RKO (cell line): ENCODE results near the gene DOK4.
A peak's percentile ranks its signal among the peaks of the same experiment; 100 is the strongest.

Source experiments
- DNase-seq: peaks from one replicate; pipeline ENCODE4 v3.0.0-alpha.2; 2016; ENCODE audit warnings: low spot score

The DOK4 gene

GRCh38 chr16:57519796-57520360 is 33.6 kb upstream of the DOK4 start:
- DNase-seq = peak; percentile 61

DNA sequence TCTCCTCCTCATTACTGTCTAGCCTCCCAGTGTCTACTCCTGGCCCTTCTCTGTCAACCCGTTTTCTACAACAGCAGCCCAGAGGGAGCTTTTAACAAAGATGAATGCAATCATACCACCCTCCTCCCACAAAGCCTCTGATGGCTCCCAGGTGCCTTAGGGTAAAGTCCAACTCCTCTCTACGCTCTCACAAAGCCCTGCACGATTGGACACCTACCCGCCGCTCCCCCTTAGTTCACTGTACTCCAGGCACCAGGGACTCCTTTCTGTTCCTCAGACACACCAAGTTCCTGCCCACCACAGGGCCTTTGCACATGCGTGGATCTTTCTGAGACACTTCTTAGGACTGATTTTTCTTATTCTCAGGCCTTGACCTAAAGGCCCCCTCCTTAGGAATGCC is 32.6 kb upstream of the DOK4 start:
- DNase-seq = no peak

- no peak for DNase-seq
Measured at GRCh38 chr16:57518520-57518919, 32.2 kb upstream of the DOK4 start.

GRCh38 chr16:57517397-57518367 is 31.4 kb upstream of the DOK4 start:
- no peak for DNase-seq

GRCh38 chr16:57516773-57517172 is 30.5 kb upstream of the DOK4 start:
- DNase-seq = no peak

DNA sequence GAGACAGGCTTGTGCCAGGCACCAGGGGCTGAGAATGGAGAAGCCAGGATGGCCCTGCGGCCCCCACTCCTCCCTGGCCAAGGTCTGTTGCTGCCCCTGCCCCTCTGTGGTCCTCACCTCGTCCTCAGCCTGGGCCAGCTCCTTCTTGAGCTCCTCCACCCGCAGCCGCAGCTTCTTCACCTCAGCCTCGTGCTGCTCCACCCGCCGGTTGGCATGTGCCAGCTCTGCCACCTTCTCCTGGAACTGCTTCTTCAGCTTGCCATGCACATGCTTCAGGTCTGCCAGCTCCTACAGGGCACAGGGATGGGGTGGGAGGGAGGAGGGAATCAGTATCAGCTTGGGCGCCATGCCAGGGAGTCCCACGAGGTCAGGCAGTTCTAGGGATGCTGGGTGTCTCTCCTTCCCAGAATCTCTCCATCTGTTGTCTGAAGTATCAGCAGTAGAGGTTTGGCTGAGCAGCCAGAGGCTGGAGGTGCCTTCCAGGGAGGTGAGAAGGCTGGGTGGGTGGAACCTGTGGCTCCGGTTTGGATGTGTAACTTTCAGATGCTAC is 30.0 kb upstream of the DOK4 start:
- DNase-seq = no peak

DNA sequence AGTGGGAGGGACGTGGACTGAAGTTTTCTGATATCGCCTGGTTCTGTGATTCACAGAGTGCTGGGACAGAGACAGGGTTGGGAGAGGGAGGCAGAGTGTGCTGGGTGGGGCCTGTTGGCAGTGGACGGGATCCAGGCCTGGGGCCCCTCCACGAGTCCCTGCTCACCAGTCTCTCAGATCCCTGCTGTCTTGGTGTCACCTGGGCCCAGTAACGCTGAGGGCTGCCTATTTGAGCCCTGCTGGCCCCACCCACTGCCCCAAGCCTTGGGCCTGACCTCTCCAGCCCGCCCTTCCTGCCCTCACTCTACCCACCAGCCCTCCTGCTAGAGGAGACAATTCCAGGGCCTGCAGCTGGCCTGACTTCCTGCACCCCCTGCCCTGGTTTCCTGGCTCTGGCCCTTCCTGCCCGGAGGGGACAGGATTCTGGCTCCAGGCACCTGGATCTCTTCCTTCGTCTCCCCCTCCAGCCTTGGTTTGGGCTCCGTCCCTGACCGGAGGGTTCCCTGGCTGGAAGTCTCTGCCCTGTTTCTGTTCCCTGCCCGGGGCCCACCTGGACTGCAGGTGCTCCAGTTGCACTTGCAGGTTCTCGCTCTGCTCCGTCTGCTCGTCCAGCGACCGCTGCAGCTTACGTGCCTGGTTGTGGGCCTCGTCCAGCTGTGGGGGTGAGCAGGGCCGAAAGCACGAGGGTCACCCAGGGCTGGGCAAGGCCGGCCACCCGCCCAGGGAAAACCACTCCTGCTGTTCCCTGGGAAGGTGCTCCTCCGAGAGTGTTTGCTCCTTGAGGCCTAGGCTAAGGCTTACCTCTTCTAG is 28.7 kb upstream of the DOK4 start:
- no peak for DNase-seq

DNA sequence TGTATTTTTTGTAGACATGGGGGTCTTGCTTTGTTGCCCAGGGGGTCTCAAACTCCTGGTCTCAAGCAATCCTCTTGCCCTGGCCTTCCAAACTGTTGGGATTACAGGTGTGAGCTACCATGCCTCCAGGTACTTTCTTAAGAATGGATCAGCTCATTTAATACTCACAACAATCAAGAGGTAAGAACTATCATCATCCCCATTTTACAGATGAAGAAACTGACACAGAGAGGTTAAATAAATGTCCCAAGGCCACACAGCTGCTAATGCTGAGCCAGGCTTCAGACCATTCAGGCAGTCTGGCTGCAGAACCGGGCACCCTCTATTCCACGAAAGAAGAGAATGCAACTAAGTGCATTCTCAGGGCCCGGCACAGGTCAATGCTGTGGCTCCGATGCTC is 28.1 kb upstream of the DOK4 start:
- no peak for DNase-seq

DNA sequence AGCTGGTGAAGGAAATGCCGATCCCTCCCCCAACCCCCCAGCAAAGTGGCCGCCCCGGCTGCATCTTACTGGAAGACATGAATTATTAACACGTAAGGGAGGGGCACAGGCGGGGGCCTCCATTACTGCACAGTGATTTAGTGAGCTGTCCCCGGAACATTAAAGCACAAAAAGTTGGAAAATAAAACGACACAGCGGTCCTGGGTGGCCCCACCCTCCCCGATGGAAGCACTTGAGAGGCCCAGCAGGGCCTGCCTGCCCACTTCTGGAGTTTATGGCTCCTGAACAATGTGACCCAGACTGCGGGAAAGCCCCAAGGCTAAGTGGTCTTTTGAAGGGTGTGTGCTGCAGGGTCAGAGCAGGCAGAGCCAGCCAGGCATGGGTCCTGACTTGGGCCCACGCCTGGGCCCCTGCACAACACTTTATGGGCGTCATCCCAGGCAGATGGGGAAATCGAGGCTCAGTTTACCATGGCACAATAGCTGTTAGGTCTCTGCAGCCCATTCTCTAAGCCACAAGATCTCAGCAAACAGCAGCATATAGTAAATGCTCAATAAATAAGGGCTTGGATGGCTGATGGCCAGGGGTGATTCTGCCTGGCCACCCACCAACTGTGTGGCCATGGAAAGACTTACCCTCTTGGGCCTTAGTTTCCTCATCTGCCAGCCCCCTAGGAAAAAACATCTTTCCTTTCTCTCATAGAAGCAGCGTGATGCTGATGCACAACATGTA is 27.2 kb upstream of the DOK4 start:
- no peak for DNase-seq

DNA sequence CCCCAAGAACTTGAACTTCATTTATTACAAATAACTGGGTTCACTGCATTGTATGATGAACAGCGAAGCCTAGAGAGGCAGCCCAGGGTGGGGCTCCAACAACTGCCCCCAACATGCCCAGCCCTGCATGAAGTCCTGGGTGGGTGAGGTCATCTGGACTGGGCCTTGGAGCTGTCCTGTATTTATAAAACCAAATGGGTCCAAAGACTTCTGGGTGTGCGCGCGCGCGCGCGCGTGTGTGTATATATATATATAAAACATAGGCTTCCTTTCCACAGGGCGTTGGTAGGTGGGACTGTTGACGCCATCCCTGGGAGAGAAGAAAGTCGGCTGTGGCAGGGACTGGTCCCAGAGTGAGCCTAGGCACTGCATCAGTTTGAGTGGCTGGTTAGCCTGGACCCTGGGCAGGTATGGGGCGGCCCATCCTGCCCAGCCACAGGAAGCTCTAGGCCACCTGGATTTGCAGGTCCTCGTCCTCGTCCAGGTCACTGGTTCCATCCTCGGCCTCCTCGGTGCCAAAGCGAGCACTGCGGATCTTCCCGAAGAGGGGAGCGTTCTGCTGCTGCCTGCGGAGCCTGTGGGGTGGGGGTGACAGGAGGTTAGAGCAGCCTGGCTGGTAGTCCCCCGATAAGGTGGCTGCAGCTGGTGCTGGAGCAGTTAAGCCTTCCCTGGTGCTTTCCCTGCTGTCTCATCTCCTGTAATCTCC is 26.2 kb upstream of the DOK4 start:
- no peak for DNase-seq

DNA sequence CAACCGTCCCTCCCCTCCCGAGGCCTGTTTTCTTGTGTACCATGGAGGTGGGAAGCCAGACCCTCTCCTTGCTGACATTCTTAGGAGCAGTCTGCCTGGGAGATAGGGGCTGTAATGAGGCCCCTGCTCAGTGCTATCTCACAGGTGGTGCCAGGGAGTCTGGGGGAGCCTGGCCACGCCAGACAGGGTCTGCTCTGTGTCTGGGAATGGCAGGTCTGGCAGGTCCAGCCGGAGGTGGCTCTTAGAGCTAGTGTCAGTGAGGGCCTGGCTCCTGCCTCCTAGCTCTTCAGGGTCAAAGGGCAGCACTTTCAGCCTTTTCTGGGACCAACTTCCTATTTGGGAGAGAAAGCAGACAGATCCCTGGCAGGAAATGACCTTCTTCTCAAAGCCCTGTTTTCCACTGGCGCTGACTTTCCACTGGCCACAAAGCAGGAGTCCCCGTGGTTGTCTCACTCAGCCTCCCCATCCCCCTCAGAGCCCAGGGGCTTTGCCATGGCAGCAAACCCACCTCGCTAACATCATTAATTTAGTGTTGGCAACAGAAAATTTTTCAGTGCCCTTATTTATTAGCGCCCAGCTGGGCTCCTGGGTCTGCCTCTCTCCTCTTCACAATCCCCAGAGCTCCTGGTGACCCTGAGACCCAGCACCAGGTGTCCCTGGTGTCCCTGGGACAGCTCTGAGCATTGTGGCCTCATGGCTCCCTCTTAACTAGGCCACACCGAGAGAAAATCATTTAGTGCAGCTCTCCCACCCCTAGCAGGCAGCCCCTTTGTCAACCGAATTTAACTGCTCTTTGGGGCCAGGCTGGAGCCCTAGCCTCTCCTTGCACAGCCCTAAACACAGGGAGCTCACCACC is 24.0 kb upstream of the DOK4 start:
- no peak for DNase-seq

DNA sequence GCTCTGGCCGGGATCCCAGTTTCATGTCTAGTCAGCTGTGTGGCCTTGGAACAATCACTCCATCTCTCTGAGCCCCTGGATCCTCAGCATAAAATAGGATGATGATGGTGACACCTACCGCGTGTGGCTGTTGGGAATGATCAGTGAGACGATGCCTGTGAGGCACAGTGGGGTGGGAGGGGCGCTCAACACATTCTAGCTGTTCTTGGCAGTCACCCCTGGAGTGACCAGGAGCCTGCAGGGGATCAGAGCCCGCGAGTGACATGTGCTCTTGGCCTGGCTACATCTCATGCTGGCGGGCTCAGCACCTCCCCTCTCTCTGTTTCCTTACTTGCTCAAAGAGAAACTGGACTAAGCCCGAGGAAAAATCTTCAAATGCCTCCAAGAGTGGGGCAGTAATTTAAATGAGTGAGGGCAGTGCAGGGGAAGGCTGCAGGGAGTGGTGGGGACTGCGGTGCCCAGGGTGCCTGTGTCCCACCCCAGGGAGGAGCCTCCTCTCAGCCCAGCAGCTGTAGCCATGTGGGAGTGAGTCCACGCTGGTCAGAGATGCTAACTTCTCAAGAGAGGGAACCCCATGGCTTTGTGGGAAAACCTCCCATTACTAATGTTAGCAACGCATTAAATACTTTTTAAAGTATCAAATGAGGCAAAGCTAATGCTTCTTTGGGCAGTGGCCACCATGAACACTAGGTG is 23.1 kb upstream of the DOK4 start:
- DNase-seq = no peak

- DNase-seq = no peak
Measured at GRCh38 chr16:57508035-57508425, 21.7 kb upstream of the DOK4 start.

DNA sequence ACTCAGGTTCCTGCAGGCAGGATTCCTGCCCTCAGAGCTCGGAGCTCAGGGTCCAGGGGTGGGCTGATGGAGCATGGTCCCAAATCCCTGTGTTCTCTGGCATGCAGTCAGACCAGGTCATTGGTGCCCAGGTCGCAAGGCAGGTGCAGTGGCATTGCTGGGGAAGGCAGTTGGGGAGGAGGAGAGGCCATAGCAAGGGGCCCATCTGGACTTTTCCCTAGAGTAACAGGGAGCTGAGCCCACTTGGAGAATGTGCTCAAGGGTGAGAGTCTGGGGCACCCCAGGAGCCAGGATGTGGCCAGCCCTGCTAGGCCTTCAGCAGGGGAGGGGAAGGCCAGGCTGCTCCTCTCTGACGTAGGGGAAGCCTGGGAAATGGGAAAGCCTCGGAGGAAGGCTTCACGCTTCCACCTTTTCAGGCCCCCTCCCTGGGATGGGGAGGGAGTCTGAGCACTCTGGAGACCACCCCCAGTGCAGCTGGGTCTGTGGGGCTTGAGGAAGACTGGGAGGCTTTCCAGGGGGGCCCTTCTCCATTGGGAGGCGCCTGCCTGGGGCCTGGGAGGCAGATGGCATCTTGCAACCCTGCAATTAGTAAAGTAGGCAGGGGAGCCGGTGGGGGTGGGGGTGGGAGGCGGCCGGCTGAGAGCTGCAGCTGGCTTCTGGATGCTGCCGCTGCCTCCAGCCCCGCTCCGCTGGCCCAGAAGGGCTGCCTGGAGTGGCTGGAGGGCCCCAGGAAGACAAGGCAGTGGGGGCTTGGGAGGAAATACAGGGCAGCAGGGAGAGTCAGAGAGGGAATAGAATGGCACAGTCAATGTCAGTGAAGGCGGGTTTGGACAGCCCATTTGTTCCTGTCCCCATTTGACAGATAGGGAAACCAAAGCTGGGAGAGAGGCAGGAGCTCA is 21.1 kb upstream of the DOK4 start:
- no peak for DNase-seq

GRCh38 chr16:57505169-57505568 is 18.9 kb upstream of the DOK4 start:
- DNase-seq = no peak

GRCh38 chr16:57504491-57504890 is 18.2 kb upstream of the DOK4 start:
- DNase-seq = no peak

DNA sequence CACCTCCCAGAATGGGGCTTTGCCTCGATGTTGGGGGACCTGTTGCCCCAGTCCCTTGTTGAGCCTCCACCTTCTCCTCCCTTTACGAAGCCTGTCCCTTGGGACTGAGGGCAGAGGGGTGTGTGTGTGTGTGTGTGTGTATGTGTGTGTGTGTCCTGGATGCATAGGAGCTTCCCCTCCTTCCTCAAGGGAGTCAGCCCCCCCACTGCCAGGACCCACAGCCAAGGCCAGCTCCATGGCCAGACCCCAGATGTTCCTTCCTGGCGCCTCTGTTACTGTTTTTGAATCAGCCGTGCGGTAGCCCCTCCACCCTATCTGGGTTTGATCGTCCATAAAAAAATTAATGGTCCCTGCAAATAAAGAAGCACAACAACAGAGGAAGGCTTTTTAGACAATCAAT is 17.7 kb upstream of the DOK4 start:
- DNase-seq = no peak

- no peak for DNase-seq
Measured at GRCh38 chr16:57503366-57503765, 17.1 kb upstream of the DOK4 start.
